Prostate gland (tissue), 2 donors: ENCODE results near the gene CAPN14.

Experiments
- CTCF ChIP-seq, 4 experiments: fragments of 200-600 bp in 2 of 4; fragments of 450-650 bp in 2 of 4; sonication (generic) in 2 of 4; IDR thresholded peaks; 1 replicate in 3 of 4; 2 replicates in 1 of 4; pipeline ENCODE4 v1.5.1; 2016 to 2019; ENCODE audit warnings: antibody characterized with exemption in 4 of 4, mild to moderate bottlenecking in 2 of 4, moderate library complexity in 2 of 4
- POLR2A ChIP-seq: fragments of 450-650 bp; IDR thresholded peaks from one replicate; pipeline ENCODE4 v1.6.1; 2016; ENCODE audit warnings: antibody characterized with exemption, mild to moderate bottlenecking

DNA sequence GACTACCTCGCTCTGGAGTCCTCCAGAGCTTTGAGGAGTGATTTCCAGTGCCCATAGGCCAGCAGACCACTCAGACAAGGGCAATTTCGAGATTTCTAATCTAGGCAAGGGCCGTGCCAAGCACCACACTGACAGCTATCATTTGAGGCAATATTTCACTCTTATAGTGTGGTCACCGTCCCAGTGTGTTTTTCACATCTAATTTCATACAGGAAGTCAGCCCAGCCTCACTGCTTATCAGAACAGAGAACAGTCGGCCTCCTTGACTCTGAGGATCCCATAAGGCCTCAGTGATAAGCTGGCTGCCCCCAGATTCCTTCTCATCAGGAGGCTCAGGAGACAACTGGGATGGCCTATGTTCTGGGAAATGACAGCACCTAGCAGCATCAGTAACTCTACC is 581 bp downstream of the CAPN14 start:
- no peak for TF ChIP-seq CTCF (IDR thresholded peaks at IDR 0.05)
- TF ChIP-seq POLR2A, result no peak
